ENCODE measurements around the gene MSH5.
A peak's percentile ranks its signal among the peaks of the same experiment; 100 is the strongest.
"Not testable (repeated sequence)": the region's sequence is repeated elsewhere in the genome, so short reads cannot be mapped to it uniquely, and the experiment has no call there.

The MSH5 gene

GRCh38 chr6:31781244-31782125 is 41.7 kb downstream of the MSH5 start:
- no peak for DNase-seq

- no peak for DNase-seq
Observed at GRCh38 chr6:31782126-31782855, 42.5 kb downstream of the MSH5 start.

DNA sequence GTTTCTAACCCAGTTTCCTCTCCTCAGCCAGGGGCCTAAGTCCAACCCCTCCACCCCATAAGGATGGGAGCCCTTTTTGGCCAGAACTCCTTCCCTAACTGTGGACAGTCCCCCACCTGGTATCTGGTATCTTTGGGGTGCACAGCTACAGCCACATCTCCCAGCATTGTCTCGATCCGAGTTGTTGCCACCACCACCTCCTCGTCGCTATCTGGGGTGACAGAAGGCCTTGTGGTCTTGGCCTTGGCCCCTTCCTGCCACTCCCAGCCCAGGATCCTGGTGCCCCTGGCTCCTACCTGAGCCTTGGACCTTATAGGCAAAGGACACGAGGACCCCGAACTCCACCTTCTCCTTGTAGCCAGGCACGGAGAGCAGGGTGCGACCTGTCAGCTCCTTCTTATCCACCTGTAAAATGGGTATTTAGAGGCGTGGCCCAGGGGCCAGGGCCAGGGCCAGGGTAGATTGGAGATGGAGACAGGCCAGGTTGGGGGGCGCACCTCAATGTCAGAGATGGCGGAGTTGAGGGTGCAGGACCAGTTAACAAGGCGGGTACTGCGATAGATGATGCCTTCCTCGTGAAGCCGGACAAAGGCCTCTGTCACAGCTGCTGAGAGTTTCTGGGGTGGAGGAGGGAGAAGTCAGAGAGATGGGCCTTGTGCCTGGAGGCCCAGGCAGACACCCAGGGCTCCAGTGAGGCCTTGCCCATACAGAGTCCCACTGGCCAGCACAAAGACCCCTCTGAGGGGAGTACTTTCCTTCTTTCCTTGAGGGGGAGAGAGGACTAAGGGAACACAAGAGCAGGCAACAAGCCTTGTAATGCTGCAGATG is 44.5 kb downstream of the MSH5 start:
- no peak for DNase-seq

- DNase-seq, result no peak
Observed at GRCh38 chr6:31785475-31785874, 45.7 kb downstream of the MSH5 start.

DNA sequence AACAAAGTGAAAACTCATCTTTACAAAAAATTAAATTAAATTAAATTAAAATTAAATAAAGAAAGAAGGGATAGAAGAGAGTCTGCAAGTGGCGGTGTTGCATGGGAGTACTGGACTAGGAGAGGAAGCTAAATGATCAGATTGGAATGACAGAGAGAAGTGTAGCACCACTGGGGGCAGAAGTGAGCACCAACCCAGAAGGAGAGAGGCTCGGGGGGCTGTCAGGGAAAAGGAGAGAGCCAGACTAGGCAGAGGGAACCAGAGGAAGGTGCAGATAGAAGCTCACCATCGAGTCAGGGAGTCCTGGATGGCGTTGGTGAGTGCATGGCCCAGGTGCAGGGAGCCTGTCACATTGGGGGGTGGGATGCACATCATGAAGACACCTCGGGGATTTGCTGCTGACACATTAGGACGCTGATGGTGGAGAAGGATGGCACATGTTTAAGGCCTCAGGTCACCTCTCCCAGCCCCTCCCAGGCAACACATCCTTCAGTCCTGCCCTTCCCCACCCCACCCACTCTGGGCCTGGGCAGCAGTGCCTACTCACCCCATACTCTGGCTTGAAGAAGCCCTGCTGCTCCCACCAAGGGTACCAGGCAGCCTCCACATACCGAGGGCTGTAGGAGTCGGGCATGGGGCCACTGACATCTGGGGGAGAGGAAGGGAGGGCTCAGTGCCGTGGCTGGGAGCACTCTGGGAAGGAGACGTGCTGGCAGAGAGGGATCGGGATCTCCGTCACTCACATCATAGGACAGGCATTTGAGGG is 51.7 kb downstream of the MSH5 start:
- DNase-seq, result no peak

DNA sequence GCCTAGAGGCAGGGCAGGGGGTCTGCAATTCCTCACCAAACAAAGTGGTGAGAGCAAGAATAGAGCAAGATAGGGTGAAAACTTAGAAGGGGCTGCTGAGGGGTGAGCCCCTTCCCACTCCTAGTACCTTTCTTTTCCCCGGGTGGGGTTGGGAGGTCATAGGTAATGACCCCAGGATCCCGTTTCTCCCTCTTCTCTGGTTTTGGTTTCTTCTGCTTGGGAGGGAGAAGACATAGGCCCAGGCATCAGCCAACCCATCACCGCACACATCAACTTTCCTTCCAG is 52.2 kb downstream of the MSH5 start:
- no peak for DNase-seq

DNA sequence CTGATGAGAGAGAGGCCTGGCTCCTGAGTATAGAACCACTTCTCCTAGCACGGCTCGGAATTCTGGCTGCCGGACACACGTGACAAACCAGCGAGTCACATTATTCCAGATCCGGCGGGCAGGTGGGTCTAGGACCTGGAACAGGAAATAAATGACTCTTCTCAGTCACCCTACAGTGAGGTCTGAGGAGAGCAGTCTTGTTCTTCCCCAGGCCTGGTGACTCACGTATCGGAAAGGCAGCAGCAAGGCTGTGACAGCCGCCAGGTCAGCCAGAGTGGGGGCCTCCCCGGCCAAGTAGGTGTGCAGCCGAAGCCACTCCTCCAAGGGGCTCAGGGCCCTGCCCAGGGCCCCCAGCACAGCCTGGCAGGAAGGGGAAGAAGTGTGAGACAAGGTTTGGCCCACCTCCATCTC is 53.0 kb downstream of the MSH5 start:
- no peak for DNase-seq

DNA sequence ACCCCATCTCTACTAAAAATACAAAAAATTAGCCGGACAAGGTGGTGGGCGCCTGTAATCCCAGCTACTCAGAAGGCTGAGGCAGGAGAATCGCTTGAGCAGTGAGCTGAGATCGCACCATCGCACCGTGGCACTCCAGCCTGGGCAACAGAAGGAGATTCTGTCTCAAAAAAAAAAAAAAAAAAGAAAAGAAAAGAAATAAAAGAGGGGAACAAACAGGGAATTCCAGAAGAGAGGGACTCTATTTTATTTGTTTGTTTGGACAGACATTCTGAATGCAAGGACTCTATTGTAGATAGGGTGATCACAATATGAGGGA is 54.1 kb downstream of the MSH5 start:
- not testable (repeated sequence) for DNase-seq

- no peak for DNase-seq
Observed at GRCh38 chr6:31794294-31794865, 54.6 kb downstream of the MSH5 start.

GRCh38 chr6:31794866-31795615 is 55.2 kb downstream of the MSH5 start:
- no peak for DNase-seq

- peak; percentile 92 for DNase-seq
Observed at GRCh38 chr6:31795616-31796298, 56.0 kb downstream of the MSH5 start, which contains the start of gene VARS1. TSS of gene VARS1 (minus strand) at chr6:31795752. CDS start at chr6:31795217, 535 bp downstream.

GRCh38 chr6:31796993-31797385 is 57.2 kb downstream of the MSH5 start:
- no peak for DNase-seq

- no peak for DNase-seq
Observed at GRCh38 chr6:31797588-31797987, 57.8 kb downstream of the MSH5 start.

DNA sequence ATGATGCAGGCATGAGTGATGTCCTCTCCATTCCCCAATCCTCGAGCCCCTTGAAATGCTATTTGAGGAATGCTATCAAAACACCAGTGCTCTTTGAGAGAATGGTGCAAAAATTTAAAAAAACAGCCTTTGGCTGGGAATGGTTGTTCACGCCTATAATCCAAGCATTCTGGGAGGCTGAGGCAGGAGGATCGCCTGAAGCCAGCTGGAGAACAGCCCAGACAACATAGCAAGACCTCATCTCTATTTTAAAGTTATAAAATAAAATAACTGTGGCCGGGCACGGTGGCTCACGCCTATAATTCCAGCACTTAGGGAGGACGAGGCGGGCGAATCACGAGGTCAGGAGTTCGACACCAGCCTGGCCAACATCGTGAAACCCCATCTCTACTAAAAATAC is 60.0 kb downstream of the MSH5 start:
- DNase-seq, result no peak

DNA sequence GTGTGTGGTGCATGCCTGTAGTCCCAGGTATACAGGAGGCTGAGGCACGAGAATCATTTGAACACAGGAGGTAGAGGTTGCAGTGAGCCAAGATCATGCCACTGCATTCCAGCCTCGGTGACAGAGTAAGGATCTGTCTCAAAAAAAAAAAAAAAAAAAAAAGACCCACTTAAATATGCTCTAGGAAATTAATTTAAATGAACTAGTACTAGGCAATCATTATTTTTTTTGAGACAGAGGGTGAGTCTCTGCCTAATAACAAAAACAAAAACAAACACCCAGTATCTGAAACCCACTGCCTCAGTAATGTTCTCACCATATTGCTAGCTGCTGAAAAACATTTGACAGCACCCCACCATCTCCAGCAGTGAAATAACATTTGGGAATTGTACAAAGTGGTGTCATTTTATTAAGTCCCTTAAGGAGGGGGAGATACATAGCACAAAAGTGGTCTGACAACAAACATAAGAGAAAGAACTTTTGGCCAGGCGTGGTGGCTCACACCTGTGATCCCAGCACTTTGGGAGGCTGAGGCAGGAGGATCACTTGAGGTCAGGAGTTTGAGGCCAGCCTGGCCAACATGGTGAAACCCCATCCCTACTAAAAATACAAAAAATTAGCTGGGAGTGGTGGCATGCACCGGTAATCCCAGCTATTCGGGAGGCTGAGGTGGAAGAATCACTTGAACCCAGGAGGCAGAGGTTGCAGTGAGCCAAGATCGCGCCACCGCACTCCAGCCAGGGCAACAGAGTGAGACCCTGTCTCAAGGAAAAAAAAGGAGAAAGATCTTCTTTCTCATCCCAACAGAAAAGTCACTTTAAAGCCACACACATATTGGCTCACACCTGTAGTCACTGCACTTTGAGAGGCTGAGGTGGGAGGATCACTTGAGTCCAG is 61.5 kb downstream of the MSH5 start:
- not testable (repeated sequence) for DNase-seq

DNA sequence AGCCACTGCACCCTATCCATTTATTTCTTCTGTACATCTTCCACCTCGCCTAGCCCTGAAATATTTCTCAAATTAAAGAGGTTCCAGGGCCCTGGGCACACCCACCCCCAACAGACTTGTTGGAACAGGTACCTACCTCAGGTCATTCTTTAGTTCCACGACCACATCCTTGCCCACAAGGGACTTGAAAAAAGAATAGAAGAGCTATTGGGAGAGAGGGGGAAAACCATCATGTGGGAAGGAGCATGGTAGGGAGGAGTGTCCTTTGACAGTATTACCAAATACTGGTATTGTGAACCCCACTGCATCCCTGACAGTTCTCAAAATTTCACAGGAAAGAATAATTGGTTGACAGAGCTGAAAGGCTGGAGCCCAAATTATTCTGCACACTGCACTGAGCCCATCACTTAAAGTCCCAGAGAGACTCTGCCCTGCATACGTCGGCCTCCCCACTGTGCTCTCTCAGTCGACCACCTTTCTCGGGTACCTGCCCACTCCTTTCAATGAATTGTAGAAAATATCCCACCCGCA is 66.2 kb downstream of the MSH5 start:
- DNase-seq, result no peak

DNA sequence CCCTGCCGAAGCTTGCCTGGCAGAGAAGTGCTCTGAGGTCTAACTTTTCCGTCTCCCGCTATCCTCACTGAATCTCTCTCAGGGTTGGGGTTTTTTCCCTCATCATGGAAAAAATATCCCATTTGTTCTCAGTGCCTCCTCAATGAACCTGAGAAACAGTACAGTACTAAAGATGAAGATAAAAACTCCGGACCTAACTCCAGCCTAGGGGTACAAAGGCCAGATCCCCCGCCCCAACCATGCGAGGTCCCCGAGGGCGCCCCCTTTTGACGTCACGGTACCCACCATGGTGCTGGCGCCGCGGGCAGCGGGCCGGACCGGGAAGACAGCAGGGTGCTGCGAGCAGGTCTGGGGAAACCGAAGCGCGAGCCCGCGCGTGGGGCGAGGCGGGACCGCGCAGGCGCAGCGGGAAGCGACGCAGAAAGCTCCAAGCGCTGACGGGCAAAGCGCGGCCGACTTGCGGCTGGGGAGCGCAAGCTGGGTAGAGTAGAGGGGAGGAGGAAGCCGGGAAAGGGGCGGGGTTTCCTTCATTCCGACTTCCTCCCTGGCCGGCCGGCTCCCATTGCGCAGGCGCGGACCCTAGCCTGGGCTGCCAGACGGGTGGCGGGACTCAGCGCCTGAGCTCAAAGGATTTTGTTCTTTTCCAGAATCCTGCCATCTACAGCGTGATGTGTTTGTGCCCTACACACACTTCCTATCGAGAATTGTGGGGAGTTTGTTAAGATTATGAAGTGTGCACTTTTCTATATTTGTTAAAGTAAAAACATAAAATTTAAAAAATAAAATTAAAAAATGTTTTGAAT is 66.9 kb downstream of the MSH5 start, which contains the start of gene LSM2:
Gene LSM2, minus strand, starts transcription at position 497 of the 803 bp plus-strand sequence. Its CDS starts 209 bp downstream, at position 288.
- peak; percentile 98 for DNase-seq

- not testable (repeated sequence) for DNase-seq
Observed at GRCh38 chr6:31808599-31808998, 68.8 kb downstream of the MSH5 start.

DNA sequence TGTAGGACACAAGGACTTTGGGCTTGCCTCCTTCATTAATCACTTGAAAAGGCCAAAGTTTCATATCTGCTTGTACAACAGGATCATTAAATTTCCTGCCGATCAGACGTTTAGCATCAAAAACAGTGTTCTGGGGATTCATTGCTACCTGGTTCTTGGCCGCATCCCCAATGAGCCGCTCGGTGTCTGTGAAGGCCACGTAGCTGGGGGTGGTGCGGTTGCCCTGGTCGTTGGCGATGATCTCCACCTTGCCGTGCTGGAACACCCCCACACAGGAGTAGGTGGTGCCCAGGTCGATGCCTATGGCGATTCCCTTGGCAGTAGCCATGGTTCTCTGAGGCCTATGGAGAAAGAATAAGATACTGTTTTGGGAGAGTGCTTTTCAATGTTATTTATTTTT is 71.8 kb downstream of the MSH5 start:
- DNase-seq, result no peak

All from activated CD8-positive, alpha-beta memory T cell treated with anti-CD3 and anti-CD28 coated beads, Interleukin-2, amount 50 U/mL, for 48 hours (primary cell).